Muscle of back (tissue), 11 donors: ENCODE data around the gene CLEC18A. TPM values are rescaled to one million over a fixed set of nuclear protein-coding genes. Genes with fewer than 3 reads are reported as not detected.
A peak's percentile ranks its signal among the peaks of the same experiment; 100 is the strongest.
"Not testable (repeated sequence)": the region's sequence is repeated elsewhere in the genome, so short reads cannot be mapped to it uniquely, and the experiment has no call there.

Experiments
- DNase-seq, 3 donors: peaks; one replicate each; pipeline versions ENCODE4 v3.0.0 to v3.0.0-alpha.2; 2013
- polyA plus RNA-seq, 10 donors: library from polyadenylated mRNA; unstranded; fragments of 120-200 nt; gene quantifications; one replicate each; pipeline ENCODE4 v1.2.1, GENCODE V29; 2013; ENCODE audit not compliant: insufficient read length in 10 of 10

The CLEC18A gene
- polyA plus RNA-seq, 10 donors, result 0.26 to 1.3 (median 0.71) TPM

DNA sequence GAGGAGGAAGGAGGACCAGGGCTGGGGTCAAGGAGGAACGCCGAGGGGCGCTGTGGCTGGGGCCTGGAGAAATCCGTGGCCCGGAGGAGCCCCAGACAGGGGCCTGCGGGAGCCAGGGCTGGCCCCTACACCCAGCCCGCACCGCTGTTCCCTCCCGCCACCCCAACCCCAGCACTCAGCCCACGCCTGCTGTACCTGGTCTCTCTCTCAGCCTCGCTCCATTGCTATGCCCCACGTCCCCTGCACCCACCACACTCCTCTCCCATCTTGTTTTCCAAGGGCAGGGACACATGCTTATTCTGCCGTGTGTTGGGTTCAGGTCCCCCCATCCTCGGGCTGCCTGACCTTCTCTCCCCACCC lies 518 bp downstream of the CLEC18A start:
- not testable (repeated sequence) for DNase-seq

DNA sequence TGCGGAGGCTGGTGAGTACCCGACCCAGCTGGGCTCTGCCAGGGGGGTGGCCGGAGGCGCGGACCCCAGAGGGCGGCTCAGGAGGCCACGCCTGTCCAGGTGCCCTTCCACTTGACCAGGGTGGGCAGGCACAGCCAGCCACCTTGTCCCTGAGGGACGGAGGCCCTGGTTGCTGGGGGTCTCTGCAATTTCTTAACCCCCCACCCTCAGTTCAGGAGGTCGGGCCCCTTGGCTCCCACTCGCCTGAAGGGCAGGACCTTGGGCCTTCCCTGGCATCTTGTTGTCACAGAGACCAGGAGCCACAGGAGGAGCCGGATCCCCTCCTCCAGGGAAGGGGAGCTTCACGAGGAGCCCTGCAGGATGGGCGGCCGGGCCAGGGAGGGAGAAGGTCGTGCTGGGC lies 982 bp downstream of the CLEC18A start:
- DNase-seq, result not testable (repeated sequence)

DNA sequence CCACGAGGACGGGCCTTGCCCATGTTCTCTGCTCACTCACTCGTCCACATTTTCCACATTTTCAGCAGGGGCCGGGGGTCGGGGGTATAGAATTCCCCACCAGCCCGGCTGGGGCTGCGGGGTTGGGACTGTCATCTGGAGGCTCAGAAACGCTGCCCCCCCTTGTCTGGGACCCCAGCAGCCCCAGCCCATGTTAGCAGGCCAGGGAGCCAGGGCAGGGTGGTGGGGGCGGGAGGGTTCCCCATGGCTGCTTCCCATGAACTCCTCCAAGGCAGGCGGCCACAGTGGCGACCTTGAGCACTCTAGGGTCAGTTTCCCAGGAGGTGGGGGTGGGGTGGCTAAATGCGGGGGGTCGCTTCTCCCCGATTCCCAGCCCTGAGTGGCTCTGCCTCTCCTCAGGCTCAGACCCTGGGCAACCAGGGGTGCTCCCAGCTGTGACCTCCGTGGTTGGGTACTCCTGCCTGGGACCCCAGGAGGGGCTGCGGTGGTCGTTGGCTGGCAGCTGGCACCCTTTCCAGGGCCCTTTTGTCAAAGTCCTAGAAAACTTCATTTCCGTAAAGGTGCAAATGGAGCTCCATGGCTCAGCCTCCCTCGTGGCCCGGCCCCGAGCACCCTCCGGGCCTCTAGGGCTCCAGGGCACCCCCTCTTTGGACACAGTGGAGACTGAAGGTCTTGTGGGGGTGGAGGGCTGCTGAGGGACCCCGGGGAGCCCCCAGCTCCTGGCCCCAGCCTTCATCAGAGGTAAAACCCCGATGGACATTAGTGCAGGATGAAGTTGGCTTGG lies 1.6 kb downstream of the CLEC18A start:
- not testable (repeated sequence) for DNase-seq

DNA sequence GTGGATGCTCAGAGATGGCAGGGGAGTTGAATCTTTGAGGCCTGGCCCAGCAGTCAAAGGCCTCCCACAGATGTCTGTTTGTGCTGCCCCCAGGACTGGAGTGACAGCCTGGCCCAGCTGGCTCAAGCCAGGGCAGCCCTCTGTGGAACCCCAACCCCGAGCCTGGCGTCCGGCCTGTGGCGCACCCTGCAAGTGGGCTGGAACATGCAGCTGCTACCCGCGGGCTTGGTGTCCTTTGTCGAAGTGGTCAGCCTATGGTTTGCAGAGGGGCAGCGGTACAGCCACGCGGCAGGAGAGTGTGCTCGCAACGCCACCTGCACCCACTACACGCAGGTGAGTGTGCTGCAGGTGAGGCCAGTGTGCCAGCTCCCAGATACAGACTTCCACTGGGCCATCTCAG lies 3.1 kb downstream of the CLEC18A start:
- not testable (repeated sequence) for DNase-seq

DNA sequence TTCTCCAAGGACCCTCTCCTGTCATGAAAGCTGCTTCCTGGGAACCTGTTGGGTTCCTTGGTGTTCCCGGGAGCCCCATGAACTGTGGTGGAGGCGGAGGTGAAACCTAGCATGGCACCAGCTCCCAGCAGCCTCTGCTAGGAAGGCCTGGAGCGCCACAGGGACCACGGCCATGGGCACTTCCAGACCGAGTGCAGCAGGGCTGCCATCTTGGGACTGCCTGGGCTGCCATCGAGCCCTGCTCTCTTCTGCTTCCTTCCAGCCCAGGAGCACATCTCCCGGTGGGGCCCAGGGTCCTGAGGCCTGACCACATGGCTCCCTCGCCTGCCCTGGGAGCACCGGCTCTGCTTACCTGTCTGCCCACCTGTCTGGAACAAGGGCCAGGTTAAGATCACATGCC lies 12.2 kb downstream of the CLEC18A start:
- DNase-seq, result not testable (repeated sequence)

DNA sequence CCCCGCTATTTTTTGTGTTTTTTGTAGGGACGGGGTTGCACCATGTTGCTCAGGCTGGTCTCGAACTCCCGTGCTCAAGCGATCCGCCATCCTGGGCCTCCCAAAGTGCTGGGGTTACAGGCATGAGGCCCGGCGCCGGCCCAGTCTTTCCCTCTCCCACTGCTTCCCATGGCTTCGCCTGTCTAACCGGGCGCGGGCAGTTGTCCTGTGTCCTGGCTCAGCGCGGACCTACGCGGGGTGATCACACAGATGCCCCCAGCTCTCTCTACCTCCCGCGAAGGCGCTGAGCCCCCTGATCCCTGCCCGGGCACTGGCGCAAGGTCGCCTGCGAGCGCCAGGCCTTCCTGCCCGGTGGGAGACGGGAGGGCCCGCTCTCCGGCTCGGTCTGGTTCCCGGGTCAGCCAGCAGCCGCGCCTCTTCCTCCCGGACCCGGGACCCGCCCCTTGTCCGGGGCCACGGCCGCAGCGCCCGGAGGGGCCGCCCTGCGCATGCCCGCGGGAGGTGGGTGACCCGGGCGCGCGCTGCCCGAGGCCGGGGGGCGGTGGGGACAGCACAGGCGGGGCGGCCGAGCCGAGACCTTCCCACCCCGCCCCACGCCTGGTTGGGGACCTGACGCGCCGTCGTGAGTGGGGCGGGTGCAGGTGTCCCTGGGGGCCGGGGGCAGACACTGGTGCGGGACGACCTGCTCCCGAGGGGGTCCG lies 14.0 kb downstream of the CLEC18A start:
- DNase-seq, result peak in 2 of 3 donors; percentile 20 to 64

DNA sequence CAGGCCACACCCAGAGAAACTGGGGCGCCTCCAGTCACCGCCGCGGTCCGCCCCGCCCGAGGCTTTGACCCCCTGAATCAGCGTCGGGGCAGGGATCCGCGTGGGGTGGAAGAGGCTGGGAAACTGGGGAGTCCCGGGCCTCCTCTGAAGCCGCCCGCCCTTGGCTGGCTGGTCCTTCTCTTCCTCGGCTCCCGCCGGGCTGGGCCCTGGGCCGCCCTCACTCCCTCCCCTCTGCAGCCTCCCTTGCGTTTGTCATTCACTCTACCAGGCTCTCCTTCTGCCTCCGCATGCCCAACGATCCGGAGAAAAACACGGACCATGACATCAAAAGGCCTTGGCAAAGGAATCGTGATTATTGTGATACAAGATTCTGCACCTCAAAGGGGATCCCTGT lies 14.5 kb downstream of the CLEC18A start:
- DNase-seq, result not testable (repeated sequence)

DNA sequence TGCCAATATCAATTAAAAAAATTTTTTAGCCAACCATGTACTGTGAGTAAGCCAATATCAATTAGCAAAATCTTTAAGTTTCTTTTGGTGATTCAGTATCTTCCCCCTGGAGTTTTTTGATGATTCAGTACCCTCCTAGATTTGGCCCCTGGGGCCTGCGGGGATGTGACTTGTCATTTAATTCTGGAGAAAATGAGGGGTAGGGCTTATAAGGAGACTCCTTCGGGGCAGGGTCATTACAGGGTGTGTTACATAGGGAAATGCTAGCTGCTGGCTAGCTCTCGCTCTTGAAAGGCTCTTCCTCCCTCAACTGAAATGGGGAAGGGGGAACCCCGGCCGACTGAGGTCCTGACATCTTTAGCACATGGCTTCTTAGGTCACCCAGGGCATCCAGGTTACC lies 16.6 kb downstream of the CLEC18A start:
- DNase-seq, result not testable (repeated sequence)

DNA sequence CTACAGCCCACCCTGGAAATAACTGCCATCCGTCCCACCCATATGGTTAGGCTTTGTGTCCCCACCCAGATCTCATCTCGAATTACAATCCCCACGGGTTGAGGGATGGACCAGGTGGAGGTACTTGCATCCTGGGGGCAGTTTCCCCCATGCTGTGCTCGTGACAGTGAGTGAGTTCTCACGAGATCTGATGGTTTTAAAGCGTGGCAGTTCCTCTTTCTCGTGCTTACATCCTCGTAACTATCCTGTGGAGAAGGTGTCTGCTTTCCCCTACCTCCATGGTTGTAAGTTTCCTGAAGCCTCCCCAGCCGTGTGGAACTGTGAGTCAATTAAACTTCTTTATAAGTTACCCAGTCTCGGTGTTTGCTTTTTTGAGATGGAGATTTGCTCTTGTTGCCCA lies 17.0 kb downstream of the CLEC18A start:
- DNase-seq, result not testable (repeated sequence)

DNA sequence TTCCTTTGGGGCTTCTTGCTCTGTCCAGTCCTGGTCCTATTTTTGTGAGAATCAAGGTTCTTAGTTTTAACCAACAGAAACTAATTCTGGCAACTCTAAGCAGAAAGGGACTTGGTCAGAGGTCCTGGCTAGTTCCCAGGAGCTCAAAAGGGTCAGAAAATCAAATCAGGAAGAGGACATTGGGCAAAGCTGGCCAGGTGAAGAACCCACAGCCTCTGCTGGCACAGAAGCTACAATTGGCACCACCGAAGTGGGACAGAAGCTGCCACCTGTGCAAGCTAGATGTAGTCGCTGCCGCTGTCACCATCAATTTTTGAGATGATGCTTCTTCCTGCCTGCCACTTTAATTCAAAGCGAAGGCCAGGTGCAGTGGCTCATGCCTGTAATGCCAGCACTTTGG lies 18.5 kb downstream of the CLEC18A start:
- not testable (repeated sequence) for DNase-seq

DNA sequence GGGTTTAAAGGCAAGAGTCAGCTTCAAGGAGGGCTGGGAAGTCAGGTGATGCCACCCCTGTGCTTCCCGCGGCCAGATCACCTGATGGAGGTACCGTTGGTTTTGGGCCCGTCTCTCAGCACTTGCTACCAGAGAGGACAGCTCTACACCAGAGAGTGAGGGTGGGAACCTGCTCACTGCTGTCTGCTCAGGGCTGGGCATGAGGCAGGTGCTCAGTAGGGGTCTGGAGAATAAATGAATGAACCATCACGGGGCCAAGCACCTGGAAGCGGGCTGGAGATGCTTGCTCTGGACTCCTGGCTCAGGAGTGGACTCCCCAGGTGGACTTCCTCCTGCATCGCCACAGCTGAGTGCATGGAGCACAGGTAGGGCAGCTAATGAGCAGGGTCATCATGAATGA lies 21.0 kb downstream of the CLEC18A start:
- not testable (repeated sequence) for DNase-seq

DNA sequence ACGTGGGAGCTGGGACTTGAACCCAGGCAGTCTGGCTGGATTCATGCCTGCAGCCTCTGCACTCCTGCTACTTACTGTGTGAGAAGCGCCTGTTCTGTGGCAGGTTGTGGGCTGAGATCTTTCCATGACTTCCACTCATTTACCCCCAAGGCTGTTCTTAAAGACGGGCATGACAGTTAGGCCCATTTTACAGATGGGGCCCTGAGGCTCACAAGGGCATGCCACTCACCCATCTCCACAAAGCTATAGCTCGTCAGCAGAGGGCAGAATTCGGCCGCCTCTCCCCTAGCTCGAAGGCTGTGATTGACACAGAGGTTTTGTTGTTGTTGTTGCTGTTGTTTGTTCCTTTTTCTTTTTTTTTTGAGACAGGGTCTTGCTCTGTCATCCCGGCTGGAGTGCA lies 21.8 kb downstream of the CLEC18A start:
- not testable (repeated sequence) for DNase-seq

DNA sequence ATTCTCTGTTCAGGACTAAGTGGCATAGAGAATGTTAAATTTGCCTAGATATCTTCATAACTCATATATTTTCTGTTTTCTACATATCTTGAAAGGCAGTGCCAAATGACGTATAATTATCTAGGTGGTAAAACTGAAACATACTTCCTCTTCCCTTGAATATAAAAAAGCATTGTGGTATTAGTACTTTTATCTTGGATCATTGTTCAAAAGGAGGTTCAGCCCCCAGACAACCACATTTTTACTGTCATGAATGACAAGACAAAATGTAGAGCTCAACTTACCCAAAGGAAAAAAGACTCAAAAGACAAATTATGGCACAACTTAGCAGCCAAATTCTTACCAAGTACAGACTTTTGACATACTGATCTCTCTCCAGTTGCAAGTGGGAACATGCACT lies 34.1 kb downstream of the CLEC18A start:
- not testable (repeated sequence) for DNase-seq

DNA sequence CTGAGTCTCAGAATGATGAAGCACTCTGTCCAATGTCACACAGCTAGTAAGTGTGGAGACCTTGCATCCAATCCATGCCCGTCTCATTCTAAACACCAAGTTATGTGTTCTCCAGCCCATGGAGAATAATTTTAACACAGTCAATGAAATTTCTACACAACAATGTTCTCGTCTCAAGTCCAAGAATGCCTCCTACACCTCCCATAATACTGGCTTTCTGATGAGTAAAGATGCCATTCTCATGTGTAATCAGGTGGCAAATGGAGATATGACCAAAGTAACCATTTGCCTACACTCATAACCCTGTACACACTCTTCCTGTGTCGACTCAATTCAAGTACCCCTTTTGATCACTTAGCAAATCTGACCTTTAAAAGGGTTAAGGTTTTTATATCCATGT lies 46.8 kb downstream of the CLEC18A start:
- not testable (repeated sequence) for DNase-seq

DNA sequence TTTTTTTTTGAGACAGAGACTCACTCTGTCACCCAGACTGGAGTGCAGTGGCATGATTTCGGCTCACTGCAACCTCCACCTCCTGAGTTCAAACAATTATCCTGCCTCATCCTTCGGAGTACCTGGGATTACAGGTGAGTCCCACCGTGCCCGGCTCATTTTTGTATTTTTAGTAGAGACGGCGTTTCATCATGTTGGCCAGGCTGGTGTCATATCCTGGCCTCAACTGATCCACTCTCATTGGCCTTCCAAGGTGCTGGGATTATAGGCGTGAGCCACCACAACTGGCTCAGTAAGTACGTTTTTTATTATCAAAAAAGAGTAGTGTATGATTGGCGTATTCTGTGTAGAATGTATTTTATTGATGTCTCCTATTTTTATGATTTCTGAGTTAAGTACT lies 48.7 kb downstream of the CLEC18A start:
- DNase-seq, result not testable (repeated sequence)

DNA sequence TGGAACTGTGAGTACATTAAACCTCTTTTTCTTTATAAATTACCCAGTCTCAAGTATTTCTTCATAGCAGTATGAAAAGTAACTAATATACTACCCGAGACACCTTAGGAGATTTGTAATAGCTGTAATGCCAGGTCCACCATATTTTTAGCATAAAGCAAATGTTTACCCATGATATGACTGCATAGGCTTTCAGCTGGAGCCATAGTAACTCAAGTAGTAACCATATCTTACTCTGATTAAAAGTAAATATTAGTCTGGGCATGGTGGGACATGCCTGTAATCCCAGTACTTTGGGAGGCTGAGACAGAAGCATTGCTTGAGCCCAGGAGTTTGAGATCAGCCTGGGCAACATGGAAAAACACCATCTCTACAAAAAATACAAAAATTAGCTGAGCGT lies 52.4 kb downstream of the CLEC18A start:
- DNase-seq, result not testable (repeated sequence)

DNA sequence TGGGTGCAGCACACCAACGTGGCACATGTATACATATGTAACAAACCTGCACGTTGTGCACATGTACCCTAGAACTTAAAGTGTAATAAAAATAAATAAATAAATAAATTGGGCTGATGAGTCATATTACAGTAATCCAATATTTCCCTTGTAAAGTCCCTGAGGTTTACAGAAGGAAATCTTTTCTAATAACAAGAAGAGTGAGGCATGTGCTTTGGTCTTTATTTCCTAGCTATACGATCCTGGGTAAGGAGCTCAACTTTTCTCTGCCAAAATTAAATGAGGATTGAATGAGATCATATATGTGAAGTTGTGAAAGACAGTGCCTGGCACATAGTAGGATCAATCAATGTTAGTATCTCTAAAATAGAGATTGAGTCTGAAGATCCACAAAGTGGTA lies 57.5 kb downstream of the CLEC18A start:
- DNase-seq, result not testable (repeated sequence)

DNA sequence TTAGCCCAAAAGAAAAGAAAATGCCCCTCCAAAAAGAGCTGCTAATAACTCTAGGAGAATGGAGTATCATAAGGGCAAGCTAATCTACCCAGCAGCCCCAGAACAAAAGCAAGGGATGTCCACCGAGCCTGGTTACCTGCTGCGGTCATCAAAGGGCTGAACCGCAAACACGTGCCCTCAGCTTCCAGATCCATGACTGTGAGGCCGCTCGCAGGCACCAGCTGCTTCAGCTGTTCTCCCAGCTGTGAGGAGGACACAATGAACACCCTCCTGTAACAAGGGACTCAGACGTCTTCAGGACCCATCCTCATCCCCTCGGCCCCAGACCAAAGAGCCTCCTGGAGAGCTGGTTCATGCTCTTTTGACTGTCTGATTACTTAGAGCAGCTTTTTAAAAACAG lies 59.5 kb downstream of the CLEC18A start:
- not testable (repeated sequence) for DNase-seq

DNA sequence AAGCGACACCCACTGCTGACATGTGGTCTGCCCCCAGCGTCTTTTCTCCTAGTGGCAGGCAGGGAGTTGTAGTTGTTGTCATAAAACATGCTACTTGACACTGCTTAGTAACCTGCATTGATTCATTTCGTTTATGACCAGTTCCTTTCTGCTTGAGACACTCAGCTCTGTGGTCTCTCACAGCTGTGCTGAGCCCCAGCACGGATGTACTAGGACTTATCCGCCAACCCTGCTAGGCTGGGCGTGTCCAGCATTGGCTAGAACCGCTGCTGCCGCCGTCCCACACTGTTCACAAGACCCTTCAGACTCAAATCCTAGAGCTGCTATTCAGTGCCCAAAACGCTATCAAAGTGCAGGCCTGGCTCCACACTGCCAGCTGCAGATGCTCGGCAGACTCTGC lies 60.0 kb downstream of the CLEC18A start:
- DNase-seq, result peak in 1 of 3 donors; percentile 9

DNA sequence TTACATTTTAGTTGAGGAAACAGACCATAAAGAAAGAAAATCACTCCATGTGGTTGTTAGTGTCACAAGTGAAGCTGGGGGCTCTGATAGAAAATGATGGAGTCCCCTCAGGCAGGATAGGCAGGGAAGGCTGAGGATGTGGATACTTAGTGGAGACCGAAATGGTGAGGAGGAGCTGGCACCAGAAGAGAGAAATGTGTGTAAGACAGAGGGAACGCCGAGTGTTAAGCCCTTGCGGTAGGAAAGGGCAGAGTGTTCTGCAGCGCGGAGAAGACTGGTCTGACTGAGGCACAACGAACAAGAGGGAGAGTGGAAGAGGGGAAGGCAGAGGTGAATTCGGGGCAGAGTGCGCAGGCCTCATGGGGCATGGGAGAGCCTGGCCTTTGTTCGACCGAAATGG lies 61.2 kb downstream of the CLEC18A start:
- not testable (repeated sequence) for DNase-seq

DNA sequence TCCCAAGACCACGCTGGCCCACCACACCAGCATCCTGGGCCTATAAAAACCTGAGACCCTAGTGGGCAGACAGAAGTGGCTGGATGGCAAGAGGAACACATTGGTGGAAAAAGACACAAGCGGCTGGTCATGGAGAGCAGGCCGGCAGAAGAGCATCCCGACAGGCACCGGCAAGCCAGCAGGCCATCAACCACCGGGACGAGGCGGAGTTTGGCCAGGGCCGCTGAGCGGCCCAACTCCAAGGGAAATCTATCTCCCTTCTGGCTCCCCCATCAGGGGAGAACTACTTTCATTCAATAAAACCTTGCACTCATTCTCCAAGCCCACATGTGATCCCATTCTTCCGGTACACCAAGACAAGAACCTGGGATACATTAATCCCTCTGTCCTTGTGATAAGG lies 61.8 kb downstream of the CLEC18A start:
- not testable (repeated sequence) for DNase-seq
